Gastrocnemius medialis (tissue), 4 donors: ENCODE data around the gene RARRES2. TPM values are rescaled to one million over a fixed set of nuclear protein-coding genes. Genes with fewer than 3 reads are reported as not detected.
A peak's percentile ranks its signal among the peaks of the same experiment; 100 is the strongest.
"Not testable (repeated sequence)": the region's sequence is repeated elsewhere in the genome, so short reads cannot be mapped to it uniquely, and the experiment has no call there.

ENCODE experiments used
- ATAC-seq, 2 donors: fragments of 150-250 bp; one replicate each; pipeline ENCODE4 v1.9.1; 2016
- DNase-seq, 2 donors: peaks; one replicate each; pipeline ENCODE4 v3.0.0-alpha.2; 2019
- H3K27ac ChIP-seq, 4 donors: fragments of 200-600 bp; sonication (generic); 1 replicate in 1 of 4; 2 replicates in 3 of 4; pipeline ENCODE4 v1.5.1; 2016 to 2018; ENCODE audit warnings: mild to moderate bottlenecking in 2 of 4, moderate library complexity in 1 of 4
- H3K27me3 ChIP-seq, 3 donors: fragments of 200-600 bp; sonication (generic) in 2 of 3; 1 replicate in 1 of 3; 2 replicates in 2 of 3; pipeline versions ENCODE4 v1.5.1 to v1.6.0; 2016 to 2019; ENCODE audit warnings: mild to moderate bottlenecking in 1 of 3, moderate library complexity in 1 of 3
- H3K36me3 ChIP-seq, 2 donors: fragments of 200-600 bp; sonication (generic) in 1 of 2; one replicate each; pipeline ENCODE4 v1.5.1; 2017 to 2018
- H3K4me1 ChIP-seq, 2 donors: fragments of 200-600 bp; sonication (generic) in 1 of 2; one replicate each; pipeline ENCODE4 v1.5.1; 2016 to 2017; ENCODE audit warnings: mild to moderate bottlenecking in 2 of 2
- H3K4me3 ChIP-seq, 4 donors: fragments of 200-600 bp; sonication (generic) in 3 of 4; 1 replicate in 1 of 4; 2 replicates in 3 of 4; pipeline ENCODE4 v1.5.1; 2016 to 2019; ENCODE audit warnings: mild to moderate bottlenecking in 2 of 4
- H3K9me3 ChIP-seq, 3 donors: fragments of 200-600 bp; sonication (generic) in 2 of 3; 1 replicate in 1 of 3; 2 replicates in 2 of 3; pipeline ENCODE4 v1.5.1; 2016 to 2019
- CTCF ChIP-seq, 5 experiments: fragments of 450-650 bp in 3 of 5; fragments of 200-600 bp in 2 of 5; sonication (generic) in 2 of 5; IDR thresholded peaks in 4 of 5; conservative IDR thresholded peaks in 1 of 5; 1 replicate in 4 of 5; 2 replicates in 1 of 5; pipeline ENCODE4 v1.5.1; 2016 to 2019; ENCODE audit warnings: antibody characterized with exemption in 5 of 5, mild to moderate bottlenecking in 3 of 5, moderate library complexity in 3 of 5
- POLR2A ChIP-seq, 2 donors: fragments of 450-650 bp; IDR thresholded peaks; one replicate each; pipeline ENCODE4 v1.6.1; 2017; ENCODE audit warnings: antibody characterized with exemption in 2 of 2, mild to moderate bottlenecking in 2 of 2, moderate library complexity in 2 of 2
- in situ Hi-C, 4 donors: fragments of 200-750 bp; cut with MboI; loops; one replicate each; pipeline versions ENCODE4 v1.15.0 to v1.8.0; 2017; ENCODE audit warnings: low sequenced_read_pairs in 4 of 4
- intact Hi-C: fragments of 100-400 bp; cut with DNase I; formaldehyde crosslinking; loops from one replicate; pipeline ENCODE4 v1.15.1; 2023; ENCODE audit warnings: low total_unique reads
- total RNA-seq, 4 donors: library from RNA; depleted of rRNA; stranded (reverse); fragments of >200 nt; gene quantifications; one replicate each; pipeline versions ENCODE4 v1.1.0 to v1.2.3, GENCODE V29; 2016

RARRES2 gene
- total RNA-seq, 4 donors from 2014 or later, result 4.7 to 14.3 (median 6.5) TPM

- peak in 1 of 2 donors; percentile 12 for ATAC-seq
- H3K9me3 ChIP-seq, result no peaks in the 10 kb centered on the region
- peak in 1 of 2 donors; percentile 23 for DNase-seq
- H3K27me3 ChIP-seq, result no peaks in the 10 kb centered on the region
- TF ChIP-seq CTCF (IDR thresholded peaks at IDR 0.05 in 4 of 5, conservative IDR thresholded peaks at IDR 0.05 in 1 of 5) (no peak), POLR2A (IDR thresholded peaks at IDR 0.05) (no peak)
- peaks cover 14 to 33% of the 10 kb centered on the region in 2 donors for H3K4me1 ChIP-seq
- in situ Hi-C loops (no loop called here), intact Hi-C loops (no loop called here)
- peak overlapping the region; percentile 72 to 80 (median 76) for H3K27ac ChIP-seq
- no peak overlapping the region for H3K4me3 ChIP-seq
- H3K36me3 ChIP-seq, result no peaks in the 10 kb centered on the region
Observed at GRCh38 chr7:150388306-150388705, 46.9 kb upstream of the RARRES2 start.

GRCh38 chr7:150385884-150386283 lies 44.5 kb upstream of the RARRES2 start:
- intact Hi-C loops, result not testable (repeated sequence)

GRCh38 chr7:150385302-150385723 lies 43.9 kb upstream of the RARRES2 start:
- H3K4me1 ChIP-seq, result peaks cover 17 to 35% of the 10 kb centered on the region in 2 donors
- intact Hi-C loops (no loop called here), in situ Hi-C loops (no loop called here)
- ATAC-seq (no peak), DNase-seq (peak in 1 of 2 donors; percentile 23)
- no peaks in the 10 kb centered on the region for H3K27me3 ChIP-seq
- no peaks in the 10 kb centered on the region for H3K9me3 ChIP-seq
- no peaks in the 10 kb centered on the region for H3K36me3 ChIP-seq
- H3K4me3 ChIP-seq, result no peak overlapping the region
- peak overlapping the region; percentile 66 to 77 (median 69) for H3K27ac ChIP-seq
- TF ChIP-seq POLR2A (IDR thresholded peaks at IDR 0.05), result no peak

More at GRCh38 chr7:150385884-150386283, 44.5 kb upstream of the RARRES2 start:
- DNase-seq (peak in 1 of 2 donors; percentile 62), ATAC-seq (peak in 1 of 2 donors; percentile 31)
- H3K9me3 ChIP-seq, H3K27me3 ChIP-seq, H3K36me3 ChIP-seq, in situ Hi-C loops, H3K4me3 ChIP-seq: not testable (repeated sequence)
- H3K4me1 ChIP-seq, result peaks cover 14 to 33% of the 10 kb centered on the region in 2 donors
- H3K27ac ChIP-seq, result peak overlapping the region; percentile 66 to 77 (median 69)

- in situ Hi-C loops, result no loop called here
- H3K27me3 ChIP-seq, result no peaks in the 10 kb centered on the region
- intact Hi-C loops, result no loop called here
- peak overlapping the region in 2 of 4 donors; percentile 66 to 77 for H3K27ac ChIP-seq
- no peaks in the 10 kb centered on the region for H3K9me3 ChIP-seq
- H3K4me3 ChIP-seq, result no peak overlapping the region
- H3K36me3 ChIP-seq, result no peaks in the 10 kb centered on the region
- no peak for DNase-seq
- H3K4me1 ChIP-seq, result peaks cover 23 to 40% of the 10 kb centered on the region in 2 donors
- TF ChIP-seq POLR2A (IDR thresholded peaks at IDR 0.05), result no peak
- TF ChIP-seq CTCF (IDR thresholded peaks at IDR 0.05 in 4 of 5, conservative IDR thresholded peaks at IDR 0.05 in 1 of 5), result no peak
- ATAC-seq, result no peak
Observed at GRCh38 chr7:150384406-150385301, 43.2 kb upstream of the RARRES2 start.

- H3K27me3 ChIP-seq, result no peaks in the 10 kb centered on the region
- no peak for ATAC-seq
- peaks cover 17 to 34% of the 10 kb centered on the region in 2 donors for H3K4me1 ChIP-seq
- no peaks in the 10 kb centered on the region for H3K36me3 ChIP-seq
- no peak overlapping the region for H3K4me3 ChIP-seq
- H3K27ac ChIP-seq, result no peak overlapping the region
- intact Hi-C loops (no loop called here), in situ Hi-C loops (no loop called here)
- no peak for DNase-seq
- TF ChIP-seq CTCF (IDR thresholded peaks at IDR 0.05 in 4 of 5, conservative IDR thresholded peaks at IDR 0.05 in 1 of 5) (no peak), POLR2A (IDR thresholded peaks at IDR 0.05) (no peak)
- H3K9me3 ChIP-seq, result no peaks in the 10 kb centered on the region
Observed at GRCh38 chr7:150383710-150384397, 42.4 kb upstream of the RARRES2 start.
